Measurements from ENCODE around the gene ATPAF1. TPM values are rescaled to one million over a fixed set of nuclear protein-coding genes. Genes with fewer than 3 reads are reported as not detected.

Gene ATPAF1
- total RNA-seq, 3 donors from 2014 or later: 42.3 to 68.8 (median 44.8) TPM

GRCh38 chr1:46587069-46587468 is 81.1 kb downstream of the ATPAF1 start:
- no peak for DNase-seq (ENCODE audit: low spot score in 2 of 2)
- TF ChIP-seq CTCF (IDR thresholded peaks at IDR 0.05) (no peak), POLR2AphosphoS5 (IDR thresholded peaks at IDR 0.05) (no peak), POLR2A (IDR thresholded peaks at IDR 0.05) (no peak)

GRCh38 chr1:46585312-46585938 is 82.7 kb downstream of the ATPAF1 start:
- no peaks in the 10 kb centered on the region for H3K4me1 ChIP-seq
- no peaks in the 10 kb centered on the region for H3K27me3 ChIP-seq
- H3K9me3 ChIP-seq: no peaks in the 10 kb centered on the region
- no peak overlapping the region for H3K4me3 ChIP-seq
- H3K27ac ChIP-seq: no peak overlapping the region
- no peak for TF ChIP-seq POLR2AphosphoS5 (IDR thresholded peaks at IDR 0.05)
- TF ChIP-seq CTCF (IDR thresholded peaks at IDR 0.05): no peak
- no peak for TF ChIP-seq POLR2A (IDR thresholded peaks at IDR 0.05)
- DNase-seq (ENCODE audit: low spot score in 2 of 2): no peak
- H3K36me3 ChIP-seq: no peaks in the 10 kb centered on the region
- intact Hi-C loops (cut with DNase I; ENCODE audit: low total_unique reads): no loop called here

More at GRCh38 chr1:46587069-46587468, 81.1 kb downstream of the ATPAF1 start:
- intact Hi-C loops (cut with DNase I; ENCODE audit: low total_unique reads): no loop called here
- H3K4me3 ChIP-seq: no peak overlapping the region
- H3K27ac ChIP-seq: no peak overlapping the region
- H3K4me1 ChIP-seq: no peaks in the 10 kb centered on the region
- peaks cover 4% of the 10 kb centered on the region for H3K36me3 ChIP-seq
- H3K9me3 ChIP-seq: no peaks in the 10 kb centered on the region
- H3K27me3 ChIP-seq: no peaks in the 10 kb centered on the region

- TF ChIP-seq CTCF (IDR thresholded peaks at IDR 0.05) (no peak), POLR2AphosphoS5 (IDR thresholded peaks at IDR 0.05) (no peak), POLR2A (IDR thresholded peaks at IDR 0.05) (no peak)
- no peak overlapping the region for H3K4me3 ChIP-seq
- no peaks in the 10 kb centered on the region for H3K4me1 ChIP-seq
- no peaks in the 10 kb centered on the region for H3K27me3 ChIP-seq
- DNase-seq (ENCODE audit: low spot score in 2 of 2): no peak
- intact Hi-C loops (cut with DNase I; ENCODE audit: low total_unique reads): no loop called here
- no peak overlapping the region for H3K27ac ChIP-seq
- no peaks in the 10 kb centered on the region for H3K9me3 ChIP-seq
- no peaks in the 10 kb centered on the region for H3K36me3 ChIP-seq
Measured at GRCh38 chr1:46583494-46583893, 84.7 kb downstream of the ATPAF1 start.

DNA sequence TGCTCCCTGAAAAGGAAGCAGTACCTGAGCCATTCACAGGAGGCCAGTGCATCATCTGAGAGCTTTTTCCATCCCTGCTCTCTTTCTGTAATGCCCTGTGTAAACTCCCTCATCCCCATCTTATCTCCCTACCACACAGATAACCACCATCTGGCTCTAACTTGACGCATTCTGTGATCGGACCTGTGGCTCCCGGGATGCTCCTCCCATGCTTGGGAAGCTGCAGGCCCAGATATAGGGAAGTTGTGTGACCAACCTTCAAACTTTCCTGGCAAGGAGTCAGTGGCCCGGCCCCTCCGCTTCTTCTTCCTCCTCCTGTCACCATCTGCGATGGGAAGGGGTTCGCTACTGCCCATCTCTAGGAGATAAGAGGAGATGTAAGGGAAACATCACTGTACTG is 85.2 kb downstream of the ATPAF1 start:
- Histone ChIP-seq H3K36me3 (no peaks in the 10 kb centered on the region), H3K4me1 (no peaks in the 10 kb centered on the region), H3K4me3 (no peak overlapping the region), H3K9me3 (no peaks in the 10 kb centered on the region), H3K27me3 (no peaks in the 10 kb centered on the region), H3K27ac (no peak overlapping the region)
- TF ChIP-seq POLR2A (IDR thresholded peaks at IDR 0.05) (no peak), CTCF (IDR thresholded peaks at IDR 0.05) (no peak), POLR2AphosphoS5 (IDR thresholded peaks at IDR 0.05) (no peak)
- intact Hi-C loops (cut with DNase I; ENCODE audit: low total_unique reads): no loop called here
- DNase-seq (ENCODE audit: low spot score in 2 of 2): no peak

Other genes starting within 250 kb of the ATPAF1 start
- not detected for gene DMBX1, start 178.5 kb downstream of the ATPAF1 start, total RNA-seq
- not detected for gene KNCN, start 116.7 kb downstream of the ATPAF1 start, total RNA-seq
- 10 to 100 TPM; 34.7 to 51.5 (median 47.2) TPM for gene MKNK1, start 64.1 kb downstream of the ATPAF1 start, total RNA-seq
- 10 to 100 TPM; 10.5 to 14.5 (median 14.1) TPM for gene MOB3C, start 51.6 kb downstream of the ATPAF1 start, total RNA-seq
- gene TEX38, start 3.5 kb upstream of the ATPAF1 start, total RNA-seq: not detected
- gene EFCAB14, start 50.8 kb upstream of the ATPAF1 start, total RNA-seq: 100 to 1,000 TPM in 2 of 3 donors, 10 to 100 TPM in 1; 92.8 to 128 (median 106) TPM
- gene CYP4B1, start 130.7 kb upstream of the ATPAF1 start, total RNA-seq: 100 to 1,000 TPM in 1 of 3 donors, 10 to 100 TPM in 2; 58.4 to 882 (median 74.1) TPM